CD14-positive monocyte (primary cell): ENCODE data around the gene ZFP36L1. TPM values are rescaled to one million over a fixed set of nuclear protein-coding genes. Genes with fewer than 3 reads are reported as not detected.

Experiments used
- DNase-seq, 3 donors: peaks; one replicate each; pipeline ENCODE4 v3.0.0-alpha.2; 2011 to 2022
- H2AFZ ChIP-seq: 2 replicates; pipeline ENCODE4 v1.6.0; 2012; ENCODE audit warnings: mild to moderate bottlenecking, low read depth, low read length, inconsistent platforms; ENCODE audit not compliant: insufficient read depth, poor library complexity, severe bottlenecking
- H3K27ac ChIP-seq, 2 donors: 1 replicate in 1 of 2; 2 replicates in 1 of 2; pipeline ENCODE4 v1.5.1; 2012 to 2013; ENCODE audit warnings: low read length in 2 of 2, control low read depth in 1 of 2, inconsistent platforms in 1 of 2, low read depth in 1 of 2, mild to moderate bottlenecking in 1 of 2
- H3K27me3 ChIP-seq, 2 donors: one replicate each; pipeline versions ENCODE4 v1.6.0 to v1.6.1; 2011 to 2013; ENCODE audit warnings: low read length in 2 of 2; ENCODE audit not compliant: control insufficient read depth in 2 of 2, insufficient read depth in 2 of 2
- H3K36me3 ChIP-seq, 2 donors: replicated peaks in 1 of 2; 1 replicate in 1 of 2; 2 replicates in 1 of 2; pipeline versions ENCODE4 v1.5.1 to v1.6.1; 2012 to 2013; ENCODE audit warnings: low read length in 2 of 2, control low read depth in 1 of 2, inconsistent platforms in 1 of 2, mild to moderate bottlenecking in 1 of 2; ENCODE audit not compliant: insufficient read depth in 2 of 2, control insufficient read depth in 1 of 2
- H3K4me1 ChIP-seq, 2 donors: 1 replicate in 1 of 2; 2 replicates in 1 of 2; pipeline versions ENCODE4 v1.5.1 to v1.6.1; 2012 to 2013; ENCODE audit warnings: low read length in 2 of 2, control low read depth in 1 of 2, inconsistent platforms in 1 of 2, mild to moderate bottlenecking in 1 of 2, moderate library complexity in 1 of 2; ENCODE audit not compliant: insufficient read depth in 2 of 2, control insufficient read depth in 1 of 2
- H3K4me2 ChIP-seq: replicated peaks from 2 replicates; pipeline ENCODE3; 2012; ENCODE audit warnings: low read length, moderate library complexity, mild to moderate bottlenecking; ENCODE audit not compliant: poor library complexity, severe bottlenecking; ENCODE audit errors: extremely low read depth
- H3K4me3 ChIP-seq, 3 experiments: fragments of 200-600 bp in 1 of 3; sonication (generic) in 1 of 3; replicated peaks in 1 of 3; 1 replicate in 2 of 3; 2 replicates in 1 of 3; pipeline ENCODE4 v1.5.1; 2011 to 2013; ENCODE audit warnings: low read length in 3 of 3, mild to moderate bottlenecking in 3 of 3, control low read depth in 2 of 3, low read depth in 2 of 3, inconsistent platforms in 1 of 3, moderate library complexity in 1 of 3
- H3K79me2 ChIP-seq: 2 replicates; pipeline ENCODE4 v1.6.0; 2012; ENCODE audit warnings: mild to moderate bottlenecking, control low read depth, inconsistent platforms, low read length, moderate library complexity; ENCODE audit not compliant: insufficient read depth
- H3K9ac ChIP-seq: 2 replicates; pipeline ENCODE4 v1.6.0; 2017; ENCODE audit warnings: low read length, mild to moderate bottlenecking; ENCODE audit not compliant: insufficient read depth, poor library complexity, severe bottlenecking
- H3K9me3 ChIP-seq, 2 donors: replicated peaks in 1 of 2; 1 replicate in 1 of 2; 2 replicates in 1 of 2; pipeline versions ENCODE4 v1.5.1 to v1.6.1; 2012 to 2013; ENCODE audit warnings: low read length in 2 of 2, control low read depth in 1 of 2; ENCODE audit not compliant: control insufficient read depth in 1 of 2, insufficient read depth in 1 of 2
- H4K20me1 ChIP-seq: 2 replicates; pipeline ENCODE4 v1.6.0; 2012; ENCODE audit warnings: mild to moderate bottlenecking, low read length, control low read depth, moderate library complexity; ENCODE audit not compliant: insufficient read depth
- H3K27ac Mint-ChIP-seq, 7 donors: one replicate each; pipeline ENCODE4 v1.8.0; 2020; ENCODE audit warnings: mild to moderate bottlenecking in 7 of 7, mixed read lengths in 7 of 7, moderate library complexity in 6 of 7, inconsistent platforms in 2 of 7
- H3K27me3 Mint-ChIP-seq, 3 donors: one replicate each; pipeline ENCODE4 v1.8.0; 2021 to 2022; ENCODE audit warnings: low read depth in 3 of 3, mild to moderate bottlenecking in 3 of 3, mixed read lengths in 3 of 3, moderate library complexity in 3 of 3, inconsistent platforms in 1 of 3
- H3K36me3 Mint-ChIP-seq, 2 donors: one replicate each; pipeline ENCODE4 v1.8.0; 2020; ENCODE audit warnings: mixed read lengths in 2 of 2, inconsistent platforms in 1 of 2, mild to moderate bottlenecking in 1 of 2
- H3K4me1 Mint-ChIP-seq: one replicate; pipeline ENCODE4 v1.8.0; 2020; ENCODE audit warnings: mild to moderate bottlenecking, mixed read lengths
- H3K4me3 Mint-ChIP-seq, 2 donors: one replicate each; pipeline ENCODE4 v1.8.0; 2020; ENCODE audit warnings: mild to moderate bottlenecking in 2 of 2, mixed read lengths in 2 of 2, moderate library complexity in 1 of 2
- H3K9me3 Mint-ChIP-seq, 7 donors: one replicate each; pipeline ENCODE4 v1.8.0; 2020 to 2022; ENCODE audit warnings: mixed read lengths in 7 of 7, mild to moderate bottlenecking in 6 of 7, moderate library complexity in 6 of 7, inconsistent platforms in 2 of 7
- WGBS: methylation state at CpG from one replicate; pipeline ENCODE4 v1.1.5; 2013; ENCODE audit warnings: missing lambda C conversion rate; ENCODE audit not compliant: insufficient coverage; 5-methylcytosine and 5-hydroxymethylcytosine counted together
- intact Hi-C, 2 donors: fragments of 100-400 bp; cut with micrococcal nuclease; formaldehyde crosslinking; loops; one replicate each; pipeline versions ENCODE4 v1.15.0 to v1.15.1; 2023
- polyA plus RNA-seq, 3 donors: library from polyadenylated mRNA; depleted of rRNA in 1 of 3; unstranded in 2 of 3; stranded (reverse) in 1 of 3; fragments of 300-500 nt in 2 of 3; fragments of >200 nt in 1 of 3; fragmentation: Illumina TruSeq in 2 of 3; gene quantifications; 1 replicate in 2 of 3; 2 replicates in 1 of 3; pipeline ENCODE4 v1.2.3, GENCODE V29; 2012 to 2021
- TF ChIP-seq, protein P1 (sequence below): fragments of 200-600 bp; IDR thresholded peaks from one replicate; pipeline ENCODE4 v1.8.0; 2022; ENCODE audit warnings: antibody characterized with exemption, mild to moderate bottlenecking

ZFP36L1 gene
- polyA plus RNA-seq, 3 donors = 151 to 934 (median 185) TPM

GRCh38 chr14:68780358-68781160 lies 12.3 kb downstream of the ZFP36L1 start:
- intact Hi-C loops = loop anchor here in 1 of 2 donors (5.0 kb wide), 1 partner anchor 33 kb away; no protein-coding TSS in a partner anchor
- WGBS = 33% methylated on average over 3 of the region's 7 CpGs
- Histone ChIP-seq H3K79me2 (no peaks in the 10 kb centered on the region), H3K4me1 (peaks cover 17 to 18% of the 10 kb centered on the region in 2 donors), H3K27ac (peak overlapping the region; percentile 18 to 39), H4K20me1 (no peaks in the 10 kb centered on the region), H3K4me2 (peak overlapping the region; percentile 7), H3K36me3 (no peaks in the 10 kb centered on the region), H2AFZ (peak overlapping the region; percentile 39), H3K27me3 (peaks cover 0 to 5% of the 10 kb centered on the region in 2 donors), H3K9me3 (no peaks in the 10 kb centered on the region), H3K4me3 (peak overlapping the region in 1 of 3 experiments; percentile 4), H3K9ac (no peak overlapping the region)
- peaks cover 0 to 5% (median 0%) of the 10 kb centered on the region in 7 donors for H3K9me3 Mint-ChIP-seq
- peak overlapping the region in 6 of 7 donors; percentile 10 to 87 (median 54) for H3K27ac Mint-ChIP-seq
- peaks cover 14 to 31% (median 25%) of the 10 kb centered on the region in 3 donors for H3K27me3 Mint-ChIP-seq
- H3K36me3 Mint-ChIP-seq = peaks cover 0 to 2% of the 10 kb centered on the region in 2 donors
- DNase-seq = peak; percentile 36 to 47 (median 38)
- TF ChIP-seq, protein P1, sequence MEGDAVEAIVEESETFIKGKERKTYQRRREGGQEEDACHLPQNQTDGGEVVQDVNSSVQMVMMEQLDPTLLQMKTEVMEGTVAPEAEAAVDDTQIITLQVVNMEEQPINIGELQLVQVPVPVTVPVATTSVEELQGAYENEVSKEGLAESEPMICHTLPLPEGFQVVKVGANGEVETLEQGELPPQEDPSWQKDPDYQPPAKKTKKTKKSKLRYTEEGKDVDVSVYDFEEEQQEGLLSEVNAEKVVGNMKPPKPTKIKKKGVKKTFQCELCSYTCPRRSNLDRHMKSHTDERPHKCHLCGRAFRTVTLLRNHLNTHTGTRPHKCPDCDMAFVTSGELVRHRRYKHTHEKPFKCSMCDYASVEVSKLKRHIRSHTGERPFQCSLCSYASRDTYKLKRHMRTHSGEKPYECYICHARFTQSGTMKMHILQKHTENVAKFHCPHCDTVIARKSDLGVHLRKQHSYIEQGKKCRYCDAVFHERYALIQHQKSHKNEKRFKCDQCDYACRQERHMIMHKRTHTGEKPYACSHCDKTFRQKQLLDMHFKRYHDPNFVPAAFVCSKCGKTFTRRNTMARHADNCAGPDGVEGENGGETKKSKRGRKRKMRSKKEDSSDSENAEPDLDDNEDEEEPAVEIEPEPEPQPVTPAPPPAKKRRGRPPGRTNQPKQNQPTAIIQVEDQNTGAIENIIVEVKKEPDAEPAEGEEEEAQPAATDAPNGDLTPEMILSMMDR = no peak
- H3K4me1 Mint-ChIP-seq = peaks cover 30% of the 10 kb centered on the region
- H3K4me3 Mint-ChIP-seq = peak overlapping the region in 1 of 2 donors; percentile 69

- peaks cover 14 to 31% (median 27%) of the 10 kb centered on the region in 3 donors for H3K27me3 Mint-ChIP-seq
Observed at GRCh38 chr14:68779761-68780323, 13.0 kb downstream of the ZFP36L1 start.

More at GRCh38 chr14:68779761-68780323, 13.0 kb downstream of the ZFP36L1 start:
- Histone ChIP-seq H3K4me1 (peaks cover 17 to 18% of the 10 kb centered on the region in 2 donors), H3K36me3 (no peaks in the 10 kb centered on the region), H3K27ac (no peak overlapping the region), H2AFZ (no peak overlapping the region), H3K4me2 (no peak overlapping the region), H3K79me2 (no peaks in the 10 kb centered on the region), H3K9ac (no peak overlapping the region), H4K20me1 (no peaks in the 10 kb centered on the region), H3K4me3 (no peak overlapping the region), H3K9me3 (peaks cover 0 to 4% of the 10 kb centered on the region in 2 donors), H3K27me3 (peaks cover 0 to 5% of the 10 kb centered on the region in 2 donors)
- 79% methylated on average over 5 of the region's 9 CpGs for WGBS
- Mint-ChIP-seq H3K27ac (peak overlapping the region in 2 of 7 donors; percentile 44 to 69), H3K4me1 (peaks cover 32% of the 10 kb centered on the region), H3K9me3 (peaks cover 0 to 11% (median 2%) of the 10 kb centered on the region in 7 donors), H3K4me3 (peak overlapping the region in 1 of 2 donors; percentile 26), H3K36me3 (peaks cover 0 to 4% of the 10 kb centered on the region in 2 donors)
- peak in 2 of 3 donors; percentile 41 for DNase-seq
- intact Hi-C loops = loop anchor here in 1 of 2 donors (5.0 kb wide), 1 partner anchor 33 kb away; no protein-coding TSS in a partner anchor
- TF ChIP-seq, protein P1 = no peak
